Measurements from ENCODE around the gene PKP2.

Gene PKP2

GRCh38 chr12:32755654-32756475 is 140.7 kb downstream of the PKP2 start, which contains the start of gene YARS2:
Gene YARS2 (minus strand): TSS chr12:32755897. CDS start chr12:32755874, 23 bp downstream.
- peak; percentile 52 to 71 (median 67) for DNase-seq (ENCODE audit: low read depth in 2 of 3, low spot score in 2 of 3)

- peak; percentile 50 to 54 (median 50) for DNase-seq (ENCODE audit: low read depth in 2 of 3, low spot score in 2 of 3)
Measured at GRCh38 chr12:32755051-32755653, 141.4 kb downstream of the PKP2 start.

- no peak for DNase-seq (ENCODE audit: low read depth in 2 of 3, low spot score in 2 of 3)
Measured at GRCh38 chr12:32754111-32754510, 142.5 kb downstream of the PKP2 start.

- no peak for DNase-seq (ENCODE audit: low read depth in 2 of 3, low spot score in 2 of 3)
Measured at GRCh38 chr12:32753605-32754004, 143.0 kb downstream of the PKP2 start.

GRCh38 chr12:32743264-32743663 is 153.3 kb downstream of the PKP2 start:
- DNase-seq (ENCODE audit: low read depth in 2 of 3, low spot score in 2 of 3): no peak

- DNase-seq (ENCODE audit: low read depth in 2 of 3, low spot score in 2 of 3): no peak
Measured at GRCh38 chr12:32742133-32742532, 154.4 kb downstream of the PKP2 start.

Measured in activated CD8-positive, alpha-beta memory T cell treated with anti-CD3 and anti-CD28 coated beads for 48 hours (primary cell).